Subcutaneous adipose tissue (tissue), 4 donors: Measurements from ENCODE around the gene HECW1. TPM values are rescaled to one million over a fixed set of nuclear protein-coding genes. Genes with fewer than 3 reads are reported as not detected.

Source experiments
- CTCF ChIP-seq: fragments of 450-650 bp; IDR thresholded peaks from one replicate; pipeline ENCODE4 v1.5.1; 2016; ENCODE audit warnings: low read depth, mild to moderate bottlenecking, control low read depth, antibody characterized with exemption, moderate library complexity
- total RNA-seq, 4 donors: library from RNA; depleted of rRNA; stranded (reverse); fragments of >200 nt; gene quantifications; one replicate each; pipeline ENCODE4 v1.1.0, GENCODE V29; 2016

HECW1 gene
- total RNA-seq, 4 donors from 2014 or later, result 0.38 to 2.2 (median 0.80) TPM

- no peak for TF ChIP-seq CTCF
Observed at GRCh38 chr7:43169076-43169475, 56.6 kb downstream of the HECW1 start.

- TF ChIP-seq CTCF, result no peak
Observed at GRCh38 chr7:43170571-43170970, 58.1 kb downstream of the HECW1 start.

- TF ChIP-seq CTCF, result no peak
Observed at GRCh38 chr7:43175570-43176200, 63.2 kb downstream of the HECW1 start.

GRCh38 chr7:43179393-43179792, 66.9 kb downstream of the HECW1 start:
- TF ChIP-seq CTCF, result no peak

GRCh38 chr7:43192806-43193460, 80.5 kb downstream of the HECW1 start:
- no peak for TF ChIP-seq CTCF

GRCh38 chr7:43193893-43194292, 81.4 kb downstream of the HECW1 start:
- no peak for TF ChIP-seq CTCF

- no peak for TF ChIP-seq CTCF
Observed at GRCh38 chr7:43195256-43195655, 82.8 kb downstream of the HECW1 start.
